HepG2 (cell line): ENCODE data around the gene GPR17. TPM values are rescaled to one million over a fixed set of nuclear protein-coding genes. Genes with fewer than 3 reads are reported as not detected.

ENCODE experiments used
- AFF4 ChIP-seq: sonication (generic); formaldehyde crosslinking; IDR thresholded peaks from 2 replicates; pipeline ENCODE4 v1.4.0; 2020; ENCODE audit warnings: missing genetic modification reagents
- ATAD3A ChIP-seq: sonication (generic); formaldehyde crosslinking; IDR thresholded peaks from 2 replicates; pipeline ENCODE4 v1.4.0; 2020; ENCODE audit warnings: missing genetic modification reagents
- ATF3 ChIP-seq: sonication (generic); formaldehyde crosslinking; IDR thresholded peaks from 2 replicates; pipeline ENCODE4 v1.4.0; 2020; ENCODE audit warnings: missing genetic modification reagents
- ATF5 ChIP-seq: sonication (generic); formaldehyde crosslinking; IDR thresholded peaks from 2 replicates; pipeline ENCODE4 v1.4.0; 2020; ENCODE audit warnings: mild to moderate bottlenecking, low read depth, missing genetic modification reagents
- BCL6 ChIP-seq: IDR thresholded peaks from 2 replicates; pipeline ENCODE4 v1.6.1; 2016; ENCODE audit warnings: missing genetic modification reagents, missing compliant biosample characterization
- DDIT3 ChIP-seq: sonication (generic); formaldehyde crosslinking; IDR thresholded peaks from 2 replicates; pipeline ENCODE4 v1.4.0; 2020; ENCODE audit warnings: mild to moderate bottlenecking, missing genetic modification reagents
- FOXO1 ChIP-seq: sonication (generic); formaldehyde crosslinking; IDR thresholded peaks from 2 replicates; pipeline ENCODE4 v1.4.0; 2020; ENCODE audit warnings: missing genetic modification reagents
- HBP1 ChIP-seq: IDR thresholded peaks from 2 replicates; pipeline ENCODE4 v1.6.1; 2016; ENCODE audit warnings: low read depth, control low read depth
- IRF1 ChIP-seq: sonication (generic); formaldehyde crosslinking; IDR thresholded peaks from 2 replicates; pipeline ENCODE4 v1.4.0; 2020; ENCODE audit warnings: low read depth, mild to moderate bottlenecking, missing genetic modification reagents
- KLF13 ChIP-seq: sonication (generic); formaldehyde crosslinking; IDR thresholded peaks from 2 replicates; pipeline ENCODE4 v1.4.0; 2020; ENCODE audit warnings: mild to moderate bottlenecking, missing genetic modification reagents
- PLSCR1 ChIP-seq: sonication (generic); formaldehyde crosslinking; IDR thresholded peaks from 2 replicates; pipeline ENCODE4 v1.5.0; 2020; ENCODE audit warnings: missing genetic modification reagents, mild to moderate bottlenecking, borderline replicate concordance
- SP1 ChIP-seq, 2 experiments: fragments of 450-650 bp in 1 of 2; sonication (generic) in 1 of 2; formaldehyde crosslinking in 1 of 2; IDR thresholded peaks; 2 replicates each; pipeline versions ENCODE4 v1.4.0 to v1.6.1; 2016 to 2020; ENCODE audit warnings: missing genetic modification reagents in 1 of 2
- ZBTB3 ChIP-seq: sonication (generic); formaldehyde crosslinking; IDR thresholded peaks from 2 replicates; pipeline ENCODE4 v1.4.0; 2020; ENCODE audit warnings: low read depth, mild to moderate bottlenecking, moderate library complexity, missing genetic modification reagents, borderline replicate concordance
- ZC3H4 ChIP-seq: sonication (generic); formaldehyde crosslinking; IDR thresholded peaks from 2 replicates; pipeline ENCODE4 v1.4.0; 2020; ENCODE audit warnings: missing genetic modification reagents, borderline replicate concordance
- ZNF503 ChIP-seq: sonication (generic); formaldehyde crosslinking; IDR thresholded peaks from 2 replicates; pipeline ENCODE4 v1.4.0; 2020; ENCODE audit warnings: missing genetic modification reagents
- ZNF761 ChIP-seq: sonication (generic); formaldehyde crosslinking; conservative IDR thresholded peaks from 2 replicates; pipeline ENCODE4 v1.4.0; 2020; ENCODE audit warnings: mild to moderate bottlenecking, missing genetic modification reagents
- ZNF768 ChIP-seq: sonication (generic); formaldehyde crosslinking; IDR thresholded peaks from 2 replicates; pipeline ENCODE4 v1.4.0; 2020; ENCODE audit warnings: missing genetic modification reagents
- ZNF792 ChIP-seq: IDR thresholded peaks from 2 replicates; pipeline ENCODE4 v1.6.1; 2016
- polyA plus RNA-seq, 8 experiments: library from polyadenylated mRNA; depleted of rRNA in 3 of 8; stranded (reverse) in 7 of 8; unstranded in 1 of 8; fragments of >200 nt; fragmentation: Illumina TruSeq in 4 of 8; extraction: Trizol in 4 of 8; gene quantifications; 2 replicates each; pipeline versions ENCODE4 v1.2.1 to v1.2.3, GENCODE V29; 2011 to 2016; ENCODE audit warnings: low read depth in 4 of 8, missing spikeins in 1 of 8, mixed read lengths in 1 of 8; ENCODE audit not compliant: insufficient read depth in 1 of 8
- total RNA-seq, 5 experiments: library from RNA; depleted of rRNA; stranded (reverse); fragments of >200 nt; fragmentation: Illumina TruSeq; extraction: Trizol; gene quantifications; 2 replicates each; pipeline ENCODE4 v1.2.3, GENCODE V29; 2016; ENCODE audit warnings: low read depth in 1 of 5

Gene GPR17
- total and polyA plus RNA-seq, 2 of the 13 experiments (the other 11 are each of a cell fraction or from before 2014, with no cell fraction given) = not detected

- TF ChIP-seq AFF4 (no peak; the same call in 1 of the 2 replicates), DDIT3 (CRISPR knock-in tag) (no peak), BCL6 (CRISPR knock-in tag) (no peak), ZNF761 (CRISPR knock-in tag) (no peak), FOXO1 (CRISPR knock-in tag) (0 out of 2 replicates have a peak, but pooled peaks have one; percentile 36), ATF3 (CRISPR knock-in tag) (peak; percentile 56; the same call in 1 of the 2 replicates), ZBTB3 (CRISPR knock-in tag) (0 out of 2 replicates have a peak, but pooled peaks have one; percentile 34), PLSCR1 (CRISPR knock-in tag) (no peak), SP1 (IDR thresholded peaks at IDR 0.05) (no peak), SP1 (CRISPR knock-in tag; IDR thresholded peaks at IDR 0.05) (peak; percentile 85), ATAD3A (CRISPR knock-in tag) (0 out of 2 replicates have a peak, but pooled peaks have one; percentile 66), ZNF503 (CRISPR knock-in tag) (no peak), ATF5 (peak; percentile 67; the same call in 1 of the 2 replicates), ZNF768 (CRISPR knock-in tag) (peak; percentile 72), IRF1 (CRISPR knock-in tag) (no peak), ZC3H4 (CRISPR knock-in tag) (peak; percentile 96; the same call in 1 of the 2 replicates), ZNF792 (CRISPR knock-in tag) (peak; percentile 73), KLF13 (CRISPR knock-in tag) (0 out of 2 replicates have a peak, but pooled peaks have one; percentile 33), HBP1 (CRISPR knock-in tag) (peak; percentile 73; the same call in 1 of the 2 replicates)
Measured at GRCh38 chr2:127700527-127701192, 54.7 kb downstream of the GPR17 start (continued).
